ENCODE measurements around the gene PLA2R1.

PLA2R1 gene

GRCh38 chr2:159891917-159892730, 170.3 kb downstream of the PLA2R1 start:
- DNase-seq (ENCODE audit: extremely low spot score) = no peak
- ChIA-PET CTCF (interaction anchor here (1.0 to 3.8 kb wide), 6 partner anchors 9 to 48 kb away, joined by 3 to 25 read pairs (median 9); partner anchors contain the start of gene LY75), POLR2A (interaction anchor here (1.1 to 2.1 kb wide), 2 partner anchors 13 kb away, joined by 3 to 10 read pairs; partner anchors contain the start of gene LY75)

GRCh38 chr2:159891267-159891588, 171.2 kb downstream of the PLA2R1 start:
- CTCF ChIA-PET = interaction anchor here (1.0 to 3.8 kb wide), 7 partner anchors 9 to 49 kb away, joined by 3 to 25 read pairs (median 9); partner anchors contain the start of gene LY75
- no peak for TF ChIP-seq CTCF (IDR thresholded peaks at IDR 0.05; ENCODE audit: control extremely low read depth, extremely low read depth, low read depth, missing control alignments)
- DNase-seq (ENCODE audit: extremely low spot score) = no peak
- POLR2A ChIA-PET = interaction anchor here (0.9 to 2.1 kb wide), 3 partner anchors 12 to 28 kb away, joined by 3 to 10 read pairs (median 3); partner anchors contain the start of gene LY75

More at GRCh38 chr2:159891917-159892730, 170.3 kb downstream of the PLA2R1 start:
- no peak for TF ChIP-seq CTCF (IDR thresholded peaks at IDR 0.05; ENCODE audit: control extremely low read depth, extremely low read depth, low read depth, missing control alignments)

- ChIA-PET CTCF (interaction anchor here (1.0 to 3.8 kb wide), 6 partner anchors 9 to 82 kb away, joined by 3 to 25 read pairs (median 11); no protein-coding TSS in a partner anchor), POLR2A (interaction anchor here (0.6 to 2.1 kb wide), 4 partner anchors 11 to 29 kb away, joined by 3 to 10 read pairs (median 3); partner anchors contain the start of gene LY75)
- DNase-seq (ENCODE audit: extremely low spot score) = no peak
- no peak for TF ChIP-seq CTCF (IDR thresholded peaks at IDR 0.05; ENCODE audit: control extremely low read depth, extremely low read depth, low read depth, missing control alignments)
Observed at GRCh38 chr2:159890551-159891266, 171.7 kb downstream of the PLA2R1 start.

- ChIA-PET POLR2A (interaction anchor here (0.7 to 0.9 kb wide), 2 partner anchors 13 to 21 kb away, joined by 3 to 4 read pairs; no protein-coding TSS in a partner anchor), CTCF (interaction anchor here (1.1 to 2.0 kb wide), 4 partner anchors 9 to 40 kb away, joined by 3 to 13 read pairs (median 4); no protein-coding TSS in a partner anchor)
- DNase-seq (ENCODE audit: extremely low spot score) = no peak
- no peak for TF ChIP-seq CTCF (IDR thresholded peaks at IDR 0.05; ENCODE audit: control extremely low read depth, extremely low read depth, low read depth, missing control alignments)
Observed at GRCh38 chr2:159882130-159882745, 180.2 kb downstream of the PLA2R1 start.
